NK-92 (cell line): ENCODE measurements around the gene MAGOHB.
"Not testable (repeated sequence)": the region's sequence is repeated elsewhere in the genome, so short reads cannot be mapped to it uniquely, and the experiment has no call there.

Source experiments
- DNase-seq: peaks from one replicate; lab custom pipeline; 2025; ENCODE audit not compliant: unreplicated experiment; lab: John Stamatoyannopoulos, UW

Gene MAGOHB

DNA sequence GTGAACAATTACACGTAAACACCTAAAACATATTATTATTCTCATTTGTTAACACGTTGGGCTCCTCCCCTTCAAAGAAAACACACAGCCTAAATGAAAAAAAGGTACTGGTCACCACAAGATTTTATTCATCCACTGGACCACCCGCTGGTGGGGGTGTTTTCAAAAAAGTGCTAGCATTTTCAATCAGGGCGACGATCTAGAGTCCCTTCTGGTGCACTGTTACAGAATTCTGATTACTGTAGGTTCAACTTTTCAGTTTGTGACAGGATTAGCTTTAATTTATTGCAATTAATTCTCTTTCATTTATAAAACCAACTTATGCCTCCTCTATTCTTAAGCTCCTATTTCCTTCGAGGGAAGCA is 443 bp downstream of the MAGOHB start:
- DNase-seq = no peak

DNA sequence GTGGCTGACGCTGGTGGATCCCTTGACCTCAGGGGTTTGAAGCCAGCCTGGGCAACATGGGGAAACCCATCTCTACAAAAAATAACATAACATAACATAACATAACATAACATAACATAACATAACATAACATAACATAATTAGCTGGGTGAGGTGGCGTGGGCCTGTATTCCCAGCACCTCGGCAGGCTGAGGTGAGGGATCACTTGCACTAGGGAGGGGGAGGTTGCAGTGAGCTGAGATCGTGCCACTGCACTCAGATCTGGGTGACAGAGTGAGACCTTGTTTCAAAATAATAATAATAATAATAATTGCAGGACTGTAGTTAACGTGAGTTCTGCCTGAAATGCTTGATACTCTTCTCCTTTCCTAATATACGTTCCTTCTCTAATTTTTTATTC is 1.3 kb downstream of the MAGOHB start:
- no peak for DNase-seq

GRCh38 chr12:10611258-10611657 is 2.2 kb downstream of the MAGOHB start:
- not testable (repeated sequence) for DNase-seq

GRCh38 chr12:10610188-10610587 is 3.2 kb downstream of the MAGOHB start:
- DNase-seq = no peak

DNA sequence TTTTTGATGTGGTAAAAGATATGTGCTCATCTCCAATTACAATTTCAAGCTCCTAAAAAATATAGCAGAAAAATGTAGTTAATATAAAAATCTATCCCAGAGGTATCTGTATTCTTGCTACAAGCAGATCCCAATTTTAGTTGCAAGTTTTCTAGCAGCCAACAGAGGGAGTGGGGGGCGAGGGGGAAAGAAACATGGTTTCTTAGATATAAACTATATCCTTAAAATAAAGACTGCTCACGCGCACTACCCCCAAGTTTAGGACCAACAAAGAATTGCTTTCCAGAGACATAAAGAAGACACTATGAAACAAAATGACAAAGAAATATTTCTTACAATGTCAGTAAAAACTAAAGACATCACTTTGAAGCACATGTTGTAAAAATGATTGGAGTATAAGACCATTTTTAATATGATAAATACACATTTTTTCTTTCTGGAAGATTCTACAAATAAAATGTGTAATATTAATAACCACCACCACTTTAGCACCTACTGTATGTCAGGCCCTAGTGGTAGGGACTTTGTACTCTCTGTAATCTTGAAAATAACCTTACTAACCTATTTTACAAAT is 5.4 kb downstream of the MAGOHB start:
- no peak for DNase-seq

DNA sequence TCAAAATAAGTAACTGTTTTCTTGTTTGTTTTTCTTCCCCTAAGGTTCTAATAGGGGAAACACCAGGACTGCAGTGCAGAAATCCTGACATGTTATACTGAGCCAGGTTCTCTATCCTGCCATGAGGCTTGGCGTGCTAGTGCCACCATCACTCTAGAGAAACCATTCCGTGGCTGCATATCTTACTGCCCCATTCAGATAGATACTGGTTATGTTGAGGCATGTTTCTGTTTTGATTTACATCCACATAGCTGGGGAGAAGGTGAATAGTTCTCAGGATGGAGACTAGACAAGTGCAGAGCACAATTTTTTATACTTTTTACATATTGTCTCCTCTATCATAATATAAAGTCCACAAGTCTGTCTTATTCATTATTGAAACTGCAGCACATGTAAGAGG is 11.5 kb downstream of the MAGOHB start:
- DNase-seq = no peak

DNA sequence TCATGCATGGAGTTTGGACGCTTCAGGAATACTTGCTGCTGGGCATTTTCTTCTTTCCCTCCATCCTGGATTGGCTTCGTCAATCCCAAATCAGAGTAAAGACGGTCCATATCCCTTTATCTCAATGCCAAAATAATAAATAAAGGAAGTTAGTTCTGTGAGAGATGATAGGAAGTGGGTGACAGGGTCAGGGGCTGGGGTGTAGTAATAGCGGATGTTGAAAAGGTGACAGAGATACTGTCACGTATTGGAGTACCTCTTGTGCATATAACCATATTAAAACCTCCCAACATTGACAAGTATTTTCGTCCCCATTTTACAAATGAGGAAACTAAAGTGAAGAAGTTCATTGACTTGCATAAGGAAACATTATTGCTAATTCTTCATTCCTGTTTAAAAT is 12.4 kb downstream of the MAGOHB start:
- no peak for DNase-seq

DNA sequence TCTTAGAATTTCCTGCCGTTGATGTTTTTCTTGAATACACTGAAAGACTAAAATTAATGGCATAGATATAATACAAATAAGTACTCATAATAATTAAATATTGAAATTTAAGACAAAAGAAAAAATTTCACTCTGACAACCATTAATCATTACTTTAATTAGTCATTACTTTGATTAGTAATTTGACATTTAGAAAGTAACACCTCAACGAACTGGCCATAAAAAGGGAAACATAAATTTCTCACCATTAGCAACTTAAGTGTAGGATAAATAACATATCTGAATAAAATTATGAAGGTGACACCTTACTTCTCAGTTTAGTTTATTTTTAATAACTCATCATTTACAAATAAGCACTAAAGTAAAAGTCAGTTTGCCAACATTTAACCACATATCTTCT is 17.5 kb downstream of the MAGOHB start:
- DNase-seq = no peak

- no peak for DNase-seq
Observed at GRCh38 chr12:10590966-10591365, 22.4 kb downstream of the MAGOHB start.

DNA sequence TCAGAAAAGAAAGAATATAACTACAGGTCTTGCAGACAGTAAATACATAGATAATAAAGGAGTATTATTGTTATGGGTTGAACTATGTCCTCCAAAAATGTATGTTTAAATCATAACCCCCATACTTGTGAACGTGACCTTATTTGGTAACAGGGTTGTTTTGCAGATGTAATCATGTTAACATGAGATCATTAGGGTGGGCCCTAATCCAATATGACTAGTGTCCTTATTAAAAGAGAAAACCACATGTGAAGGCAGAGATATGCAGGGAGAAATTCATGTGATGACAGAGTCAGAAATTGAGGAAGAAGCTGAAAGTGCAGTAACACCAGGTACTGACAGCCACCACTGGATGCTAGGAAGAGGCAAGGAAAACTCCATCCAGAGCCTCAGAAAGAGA is 29.0 kb downstream of the MAGOHB start:
- DNase-seq = no peak

DNA sequence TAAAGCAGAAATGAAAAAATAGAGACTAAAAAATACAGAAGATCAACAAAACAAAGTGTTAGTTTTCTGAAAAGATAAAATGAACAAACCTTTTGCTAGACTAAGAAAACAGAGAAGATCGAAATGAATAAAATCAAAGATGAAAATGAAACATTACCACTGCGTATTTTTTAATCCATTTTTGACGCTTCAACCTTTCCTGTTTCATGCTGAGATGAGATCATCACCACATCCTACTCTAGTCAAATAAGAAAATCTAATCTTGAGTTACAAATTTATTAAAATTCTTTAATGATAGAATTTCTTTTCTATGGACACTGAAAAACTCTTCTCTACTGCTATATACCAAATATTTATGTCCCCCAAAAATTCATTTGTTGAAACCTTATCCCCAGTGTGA is 30.7 kb downstream of the MAGOHB start:
- DNase-seq = no peak

GRCh38 chr12:10582133-10582532 is 31.3 kb downstream of the MAGOHB start:
- not testable (repeated sequence) for DNase-seq

DNA sequence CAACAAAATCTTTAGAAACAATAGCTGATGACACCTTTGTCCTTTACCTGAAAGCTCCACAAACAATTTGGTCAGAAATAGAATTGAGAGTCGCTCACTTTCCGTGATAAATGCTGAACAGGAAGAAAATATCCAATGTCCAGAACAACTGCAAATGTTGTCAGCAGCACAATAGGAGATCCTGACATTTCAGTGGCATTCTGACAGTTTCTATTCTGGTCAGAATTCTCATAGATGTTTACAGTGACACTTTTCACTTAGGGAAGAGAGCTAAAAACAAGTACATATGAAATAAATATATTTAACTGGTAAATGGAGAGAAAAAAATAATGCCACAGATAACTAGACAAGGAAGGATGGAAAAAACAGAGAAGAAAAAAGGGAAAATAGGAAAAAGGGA is 39.1 kb downstream of the MAGOHB start:
- no peak for DNase-seq

- not testable (repeated sequence) for DNase-seq
Observed at GRCh38 chr12:10572021-10572490, 41.4 kb downstream of the MAGOHB start.

DNA sequence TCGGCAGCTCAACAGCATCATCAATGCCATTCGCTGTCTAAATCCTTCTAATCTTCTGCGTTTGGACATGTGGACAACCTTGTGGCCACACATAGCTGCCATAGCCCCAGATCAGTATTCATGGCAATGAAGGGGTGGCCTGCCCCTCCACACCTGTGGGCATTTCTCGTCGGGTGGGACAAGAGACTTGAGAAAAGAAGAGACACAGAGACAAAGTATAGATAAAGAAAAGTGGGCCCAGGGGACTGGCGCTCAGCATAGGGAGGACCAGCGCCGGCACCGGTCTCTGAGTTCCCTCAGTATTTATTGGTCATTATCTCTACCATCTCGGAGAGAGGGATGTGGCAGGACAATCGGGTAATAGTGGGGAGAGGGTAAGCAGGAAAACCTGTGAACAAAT is 42.3 kb downstream of the MAGOHB start:
- no peak for DNase-seq

GRCh38 chr12:10567813-10568212 is 45.6 kb downstream of the MAGOHB start:
- DNase-seq = no peak

- DNase-seq = no peak
Observed at GRCh38 chr12:10563966-10564365, 49.4 kb downstream of the MAGOHB start.

- DNase-seq = no peak
Observed at GRCh38 chr12:10563002-10563401, 50.4 kb downstream of the MAGOHB start.

GRCh38 chr12:10562306-10562933 is 51.0 kb downstream of the MAGOHB start:
- no peak for DNase-seq

DNA sequence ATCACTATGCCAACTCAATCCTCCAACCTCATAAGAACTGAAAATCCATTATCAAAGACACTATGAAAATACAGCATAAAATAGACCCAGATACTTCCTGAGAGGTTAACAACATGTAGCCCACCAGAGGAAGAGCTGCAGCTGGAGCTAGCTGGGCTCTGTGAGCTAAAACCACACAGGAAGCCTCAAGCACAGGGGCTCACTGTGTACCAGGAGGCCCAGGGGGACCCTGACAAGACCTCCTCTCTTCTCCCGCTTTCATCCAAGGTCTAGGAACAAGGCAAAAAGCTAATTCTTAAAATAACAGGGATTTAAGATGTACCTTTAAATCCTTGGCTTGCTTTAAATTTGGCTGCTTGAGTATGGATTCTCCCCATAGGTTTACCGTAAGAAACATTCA is 54.2 kb downstream of the MAGOHB start:
- DNase-seq = no peak

DNA sequence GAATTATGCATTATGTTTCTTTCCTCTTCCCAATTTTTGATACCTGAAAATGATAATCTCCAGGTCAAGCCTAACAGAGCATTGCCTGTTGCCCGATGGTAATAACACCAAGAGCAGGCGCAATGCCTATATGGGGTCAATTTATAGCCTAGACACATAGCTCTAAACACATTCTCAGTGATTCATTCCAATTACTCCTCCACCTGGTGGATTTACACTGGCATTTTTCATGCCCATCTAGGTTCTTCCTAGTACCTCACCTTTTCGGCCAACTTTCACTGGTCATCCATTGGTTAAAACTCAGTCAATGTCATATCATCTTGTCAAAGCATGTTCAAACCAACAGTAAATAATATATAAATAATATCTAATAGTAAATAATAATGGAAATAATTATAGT is 54.6 kb downstream of the MAGOHB start:
- no peak for DNase-seq

DNA sequence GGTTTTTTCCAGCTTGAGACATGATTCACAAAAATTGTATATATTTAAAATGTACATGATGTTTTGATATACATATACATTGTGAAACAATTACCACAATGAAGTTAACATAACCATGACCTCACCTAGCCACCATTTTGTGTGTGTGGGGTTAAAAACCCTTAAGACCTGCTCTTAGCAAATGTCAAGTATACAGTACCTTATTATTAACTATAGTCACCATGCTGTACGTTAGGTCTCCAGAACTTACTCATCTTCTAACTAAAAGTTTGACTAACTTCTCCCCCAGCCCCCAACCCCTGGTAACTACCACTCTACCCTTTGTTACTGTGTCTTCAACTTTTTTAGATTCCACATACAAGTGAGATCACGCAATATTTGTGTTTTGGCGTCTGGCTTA is 55.1 kb downstream of the MAGOHB start:
- DNase-seq = no peak

DNA sequence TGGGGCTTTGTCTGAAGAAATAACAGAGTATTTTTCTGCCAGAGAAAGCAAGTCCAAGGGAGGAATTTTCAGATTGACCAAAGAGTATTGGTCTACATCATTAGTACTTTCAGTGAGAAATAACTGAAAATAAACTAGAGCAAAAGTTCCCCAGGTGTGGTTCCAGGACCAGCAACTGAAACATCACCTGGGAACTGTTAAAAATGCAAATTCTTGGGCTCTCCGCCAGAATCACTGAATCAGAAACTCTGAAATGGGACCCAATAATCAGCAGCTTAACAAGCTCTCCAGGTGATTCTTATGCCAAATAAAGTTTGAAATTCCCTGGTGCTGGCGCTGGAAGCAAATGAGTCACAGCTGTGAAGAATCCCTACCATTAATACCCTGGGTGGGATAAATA is 55.6 kb downstream of the MAGOHB start:
- DNase-seq = no peak
